CMK (cell line): ENCODE results near the gene ADCY1.

Source experiments
- DNase-seq: peaks from one replicate; pipeline ENCODE4 v3.0.0-alpha.2; 2010; ENCODE audit warnings: low read depth

Gene ADCY1

GRCh38 chr7:45578022-45578421 is 3.9 kb downstream of the ADCY1 start:
- no peak for DNase-seq

- no peak for DNase-seq
Measured at GRCh38 chr7:45578467-45578866, 4.3 kb downstream of the ADCY1 start.

DNA sequence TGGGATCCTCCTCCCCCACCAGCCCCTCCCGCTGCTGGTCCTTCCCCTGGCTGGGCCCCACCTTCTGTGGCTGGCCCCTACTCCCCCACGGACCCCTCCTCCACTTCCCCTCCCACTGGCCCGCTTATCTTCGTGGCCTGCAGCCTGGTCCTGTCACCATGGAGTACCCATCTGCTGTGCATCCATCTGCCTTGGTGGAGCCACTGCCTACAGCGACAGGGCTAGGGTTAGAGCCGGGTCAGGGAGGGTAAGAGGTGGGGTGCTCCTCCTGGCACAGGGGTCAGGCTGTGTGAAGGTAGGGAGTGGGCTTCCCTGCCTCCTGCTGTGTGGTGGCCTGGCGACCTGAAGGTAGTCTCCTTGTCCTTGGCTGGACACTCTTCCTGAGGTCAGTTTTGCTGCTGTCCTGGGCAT is 5.2 kb downstream of the ADCY1 start:
- no peak for DNase-seq

DNA sequence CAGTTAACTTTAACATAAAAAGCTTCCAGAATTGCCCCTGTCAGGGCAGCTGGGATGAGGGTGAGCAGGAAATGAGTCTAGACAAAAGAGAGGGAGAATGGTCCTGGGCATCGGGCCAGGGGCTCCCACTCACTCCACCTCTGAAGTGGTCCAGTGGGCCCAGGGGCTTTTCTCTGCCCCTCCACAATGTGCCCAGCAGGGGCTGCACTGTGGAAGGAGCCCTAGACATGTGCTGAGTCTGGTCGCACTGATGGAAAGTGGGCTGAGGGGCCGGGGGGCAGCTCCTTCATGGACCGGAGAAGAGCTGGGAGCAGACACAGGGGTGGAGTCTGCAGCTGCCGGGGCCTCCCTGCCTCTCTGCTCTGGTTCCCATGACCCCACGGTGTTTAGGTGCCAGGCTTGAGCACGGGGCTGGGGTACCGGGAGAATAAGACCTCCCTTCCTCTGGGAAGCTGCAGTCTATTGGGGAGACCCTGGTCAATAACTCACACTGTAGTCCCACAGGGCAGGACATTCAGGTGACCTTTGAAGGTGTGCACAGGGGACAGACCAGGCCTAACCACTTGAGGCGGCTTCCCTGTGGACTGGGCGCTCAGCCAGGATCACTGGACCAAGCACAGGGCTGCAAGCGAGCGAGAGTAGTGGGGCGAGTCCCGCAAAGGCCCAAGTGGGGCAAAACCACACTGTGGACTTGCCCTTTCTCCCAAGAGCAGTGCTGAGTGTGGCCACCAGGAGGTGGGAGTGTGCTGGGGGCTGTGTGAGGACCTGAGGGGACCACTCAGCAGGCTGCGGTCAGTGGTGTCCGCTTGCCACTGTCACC is 6.1 kb downstream of the ADCY1 start:
- no peak for DNase-seq

GRCh38 chr7:45581271-45581780 is 7.2 kb downstream of the ADCY1 start:
- no peak for DNase-seq

DNA sequence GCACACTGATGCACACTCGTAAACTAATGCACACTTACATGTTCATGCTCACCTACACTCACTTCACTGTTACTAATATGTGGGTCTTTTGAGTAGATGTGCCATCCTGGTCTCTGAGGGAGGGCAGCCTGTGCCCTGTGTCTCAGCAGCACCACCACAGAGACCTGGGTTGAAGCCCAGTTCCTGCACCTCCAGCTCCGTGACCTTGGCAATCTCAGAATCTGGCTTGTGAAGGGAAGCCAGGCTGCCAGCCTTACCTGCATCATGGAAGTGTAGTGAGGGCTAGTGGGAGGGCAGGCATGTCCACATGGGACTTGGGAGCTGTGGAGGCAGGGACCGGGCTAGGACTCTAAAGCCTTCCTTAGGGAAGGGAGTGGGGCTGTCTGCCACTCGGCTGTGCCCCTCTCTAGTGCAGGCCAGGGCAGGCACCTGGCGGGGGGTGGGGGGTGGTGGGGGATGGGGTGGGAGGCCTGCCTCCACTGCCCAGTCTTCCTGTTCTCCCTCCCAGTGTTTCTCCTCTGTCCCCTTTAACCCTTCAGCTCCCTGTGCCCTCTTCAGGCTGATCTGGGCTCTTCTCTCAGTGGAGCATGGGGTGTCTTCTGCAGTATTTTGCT is 8.1 kb downstream of the ADCY1 start:
- DNase-seq, result no peak

DNA sequence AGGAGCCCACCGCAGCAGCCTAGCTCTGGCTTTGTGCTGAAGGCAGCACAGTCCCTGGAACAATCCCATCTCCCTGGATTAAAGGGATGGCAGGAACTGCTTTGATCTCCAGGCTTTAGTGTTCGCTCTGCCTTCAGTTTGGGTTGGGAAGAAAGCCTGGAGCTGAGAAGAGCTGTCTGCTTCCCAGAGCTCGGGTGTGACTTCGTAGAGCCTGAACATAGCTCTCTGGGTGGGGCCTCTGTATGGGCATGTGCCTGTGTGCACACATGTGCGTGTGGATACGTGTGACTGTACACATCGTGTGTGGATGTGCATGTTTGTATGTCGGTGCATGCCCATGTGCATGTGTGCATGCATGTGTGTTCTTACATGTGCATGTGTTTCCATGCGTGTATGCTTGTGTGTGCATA is 8.7 kb downstream of the ADCY1 start:
- DNase-seq, result no peak

DNA sequence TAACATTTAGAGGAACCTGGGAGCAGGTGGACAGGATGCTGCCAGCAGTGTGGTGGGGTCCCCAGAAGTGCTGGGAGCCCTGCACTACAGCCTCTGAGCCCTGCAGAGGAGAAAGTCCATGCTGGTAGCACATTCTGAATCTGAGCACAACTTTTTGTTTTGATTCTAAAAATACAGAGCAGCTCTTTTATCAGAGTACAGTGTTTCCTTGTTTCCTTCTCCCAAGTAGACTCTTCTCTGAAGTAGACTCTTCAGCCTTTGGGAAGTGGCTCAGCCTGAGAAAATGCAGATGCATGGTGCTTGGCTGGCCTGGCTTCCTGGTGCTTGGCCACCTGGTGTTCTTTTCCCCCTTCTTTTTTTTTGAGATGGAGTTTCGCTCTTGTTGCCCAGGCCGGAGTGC is 9.1 kb downstream of the ADCY1 start:
- DNase-seq, result no peak

DNA sequence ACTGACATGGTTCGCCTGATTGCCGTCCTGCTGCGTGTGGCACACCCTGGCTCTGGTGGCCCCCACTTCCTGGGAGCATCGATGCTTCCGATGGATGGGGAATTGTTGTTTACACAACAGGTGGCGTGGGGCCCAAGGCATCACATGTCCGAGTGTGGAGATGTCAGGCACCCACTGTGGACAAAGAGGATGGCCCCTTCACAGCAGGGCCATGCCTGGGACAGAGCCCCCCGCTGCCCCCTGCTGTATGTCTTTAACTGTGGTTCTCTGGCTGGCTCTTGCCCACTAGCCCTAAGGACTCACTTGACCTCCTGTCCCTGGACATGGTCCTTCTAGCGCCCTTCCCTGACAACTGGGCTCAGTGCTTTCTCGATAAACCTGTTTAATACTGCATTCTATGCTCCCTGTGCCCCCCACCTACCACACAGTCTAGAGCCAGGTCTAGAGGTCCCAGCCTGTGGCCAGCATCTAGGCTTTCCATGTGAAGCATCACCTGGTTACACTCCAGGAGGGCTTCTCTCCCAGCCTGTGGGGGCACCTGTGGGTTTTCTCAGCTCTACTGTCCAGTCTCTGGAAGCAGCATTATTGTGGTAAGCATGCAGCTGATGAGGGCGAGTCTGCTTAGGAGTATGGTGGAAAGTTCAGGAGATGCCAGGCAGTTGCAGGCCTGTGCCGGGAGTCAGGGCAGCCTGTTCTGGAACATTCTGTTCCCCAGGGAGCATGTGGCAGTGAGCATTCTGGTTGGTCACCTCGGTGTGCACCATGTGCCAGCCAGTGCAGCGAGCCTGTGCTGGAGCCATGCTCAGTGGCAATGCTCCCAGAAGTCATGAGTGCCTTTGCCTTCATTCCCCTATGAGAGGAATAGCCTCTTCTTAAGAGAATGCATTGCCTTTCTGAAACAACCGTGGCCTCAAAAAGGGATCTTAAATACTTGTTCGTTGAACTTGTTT is 10.4 kb downstream of the ADCY1 start:
- no peak for DNase-seq

DNA sequence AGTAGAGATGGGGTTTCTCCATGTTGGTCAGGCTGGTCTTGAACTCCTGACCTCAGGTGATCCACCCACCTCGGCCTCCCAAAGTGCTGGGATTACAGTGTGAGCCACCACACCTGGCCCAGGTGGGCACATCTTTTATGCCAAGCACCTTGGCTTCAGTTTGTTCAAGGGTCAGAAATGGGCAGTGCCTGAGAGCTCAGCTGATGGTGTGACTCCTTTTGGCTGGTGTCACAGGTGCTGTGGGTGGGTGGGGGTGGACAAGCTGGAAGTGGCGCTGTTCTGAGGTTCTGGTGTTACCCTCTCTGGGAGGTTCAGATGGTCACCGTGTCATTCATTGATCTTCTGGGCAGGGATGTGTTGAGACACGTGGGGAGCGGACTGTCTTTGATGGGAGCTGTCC is 11.5 kb downstream of the ADCY1 start:
- DNase-seq, result no peak

GRCh38 chr7:45586542-45587520 is 12.7 kb downstream of the ADCY1 start:
- DNase-seq, result no peak

DNA sequence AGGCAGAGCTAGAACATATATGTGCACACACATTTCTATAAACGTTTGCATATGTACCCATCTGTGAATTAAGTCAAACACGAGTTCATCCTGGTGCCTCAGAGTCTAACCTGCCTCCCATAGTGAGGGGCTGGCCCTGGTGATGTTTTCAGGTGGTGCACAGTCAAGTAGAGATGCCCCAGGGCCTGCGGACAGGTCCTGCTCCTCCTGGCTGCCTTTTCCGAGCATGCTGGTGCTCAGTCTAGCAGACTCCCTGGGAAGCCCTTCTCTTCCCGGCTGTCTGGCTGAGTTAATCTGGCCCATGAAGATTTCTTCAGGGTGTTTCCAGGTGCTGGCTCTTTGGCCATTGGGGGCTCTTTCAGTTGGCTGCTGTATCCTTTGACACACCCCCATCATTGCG is 14.3 kb downstream of the ADCY1 start:
- DNase-seq, result no peak

GRCh38 chr7:45589061-45589460 is 14.9 kb downstream of the ADCY1 start:
- DNase-seq, result no peak

DNA sequence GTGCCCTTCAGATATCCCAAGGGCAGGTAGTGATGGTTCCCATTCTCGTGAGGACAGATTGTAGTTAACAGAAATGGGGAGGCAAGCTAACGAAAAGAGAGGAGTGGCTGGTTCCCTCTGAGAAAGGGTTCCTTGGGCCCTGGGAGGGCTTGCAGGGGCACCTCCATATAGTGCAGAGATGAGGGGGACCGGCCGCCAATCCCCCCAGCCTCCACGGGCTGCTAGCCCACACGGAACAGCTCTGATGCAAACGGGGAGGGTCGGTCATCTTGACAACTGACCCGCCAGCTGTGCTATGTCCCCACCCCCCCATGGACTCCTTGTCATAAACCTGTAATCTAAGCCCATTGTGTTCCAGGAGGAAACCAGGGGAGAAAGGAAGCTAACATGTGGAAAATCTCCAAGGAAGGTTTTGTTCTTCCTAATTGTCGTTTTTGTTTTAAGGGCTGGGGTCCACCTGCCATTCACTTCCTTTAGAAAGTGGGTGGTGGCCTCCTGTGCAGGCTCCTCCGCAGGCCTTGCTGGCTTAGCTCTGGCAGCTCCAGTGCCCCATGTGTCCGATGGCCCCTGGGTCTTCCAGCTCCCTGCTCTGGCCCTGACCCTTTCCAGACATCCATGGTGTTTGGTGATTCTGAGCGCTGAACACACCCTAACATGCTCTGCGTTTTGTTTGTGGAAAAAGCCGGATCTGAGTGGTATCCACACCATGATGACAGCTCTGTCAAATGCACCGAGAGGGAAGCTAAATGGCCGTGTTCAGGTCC is 15.9 kb downstream of the ADCY1 start:
- DNase-seq, result no peak

DNA sequence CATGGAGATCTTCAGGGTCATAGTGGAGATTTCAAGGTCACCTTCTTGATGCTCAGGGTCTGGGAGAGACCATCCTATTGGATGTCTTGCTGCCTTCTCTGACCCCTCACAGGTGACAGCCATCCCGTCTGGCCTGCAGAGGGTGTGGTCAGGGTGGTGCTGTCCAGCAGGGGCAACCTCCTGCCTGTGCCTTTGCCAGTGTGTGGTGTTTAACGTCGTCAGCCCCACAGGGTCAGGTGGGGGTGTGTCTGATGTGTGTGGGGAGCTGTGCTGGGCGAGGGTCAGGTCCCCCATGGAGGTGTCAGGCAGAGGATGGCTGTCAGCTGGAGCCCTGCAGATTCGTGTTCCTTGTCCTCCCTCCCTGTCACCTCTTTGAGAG is 16.5 kb downstream of the ADCY1 start:
- no peak for DNase-seq

DNA sequence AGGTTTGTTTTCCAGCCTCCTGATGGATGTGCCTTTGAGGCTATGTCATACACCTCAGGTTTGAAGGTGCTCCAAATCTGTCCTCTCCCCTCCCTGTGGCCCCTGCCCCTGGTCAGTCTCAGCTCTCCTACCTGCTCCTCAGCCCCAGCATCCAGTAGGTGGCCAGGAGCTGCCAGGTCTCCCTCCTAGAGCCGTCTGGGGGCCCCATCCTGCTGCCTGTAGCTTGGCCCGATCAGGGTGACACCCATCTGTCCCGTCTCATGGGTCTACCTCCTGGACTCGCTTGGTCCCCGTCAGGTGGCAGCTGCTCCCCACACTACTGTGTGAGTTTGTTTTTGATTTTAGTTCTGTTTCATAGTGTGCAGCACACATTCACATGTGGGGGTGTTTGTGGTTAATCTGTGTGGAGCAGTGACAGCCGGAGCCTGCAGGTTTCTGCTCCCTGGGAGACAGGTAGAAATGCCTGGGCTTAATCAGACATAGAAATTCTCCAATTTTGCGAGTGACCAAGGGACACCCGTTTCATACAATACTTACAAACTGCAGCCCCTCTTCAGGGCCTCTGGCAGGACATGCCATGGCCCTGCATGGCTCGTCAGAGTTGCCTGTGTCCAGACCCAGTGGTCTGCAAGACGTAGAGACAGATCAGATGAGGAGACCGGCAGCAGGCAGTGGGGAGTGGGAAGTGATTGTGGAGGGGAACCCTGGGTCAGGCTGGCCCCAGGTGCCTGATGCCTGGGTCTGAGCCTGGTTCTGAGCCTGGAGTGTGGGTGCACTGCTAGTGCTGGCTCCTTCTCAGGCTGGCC is 17.1 kb downstream of the ADCY1 start:
- DNase-seq, result no peak

DNA sequence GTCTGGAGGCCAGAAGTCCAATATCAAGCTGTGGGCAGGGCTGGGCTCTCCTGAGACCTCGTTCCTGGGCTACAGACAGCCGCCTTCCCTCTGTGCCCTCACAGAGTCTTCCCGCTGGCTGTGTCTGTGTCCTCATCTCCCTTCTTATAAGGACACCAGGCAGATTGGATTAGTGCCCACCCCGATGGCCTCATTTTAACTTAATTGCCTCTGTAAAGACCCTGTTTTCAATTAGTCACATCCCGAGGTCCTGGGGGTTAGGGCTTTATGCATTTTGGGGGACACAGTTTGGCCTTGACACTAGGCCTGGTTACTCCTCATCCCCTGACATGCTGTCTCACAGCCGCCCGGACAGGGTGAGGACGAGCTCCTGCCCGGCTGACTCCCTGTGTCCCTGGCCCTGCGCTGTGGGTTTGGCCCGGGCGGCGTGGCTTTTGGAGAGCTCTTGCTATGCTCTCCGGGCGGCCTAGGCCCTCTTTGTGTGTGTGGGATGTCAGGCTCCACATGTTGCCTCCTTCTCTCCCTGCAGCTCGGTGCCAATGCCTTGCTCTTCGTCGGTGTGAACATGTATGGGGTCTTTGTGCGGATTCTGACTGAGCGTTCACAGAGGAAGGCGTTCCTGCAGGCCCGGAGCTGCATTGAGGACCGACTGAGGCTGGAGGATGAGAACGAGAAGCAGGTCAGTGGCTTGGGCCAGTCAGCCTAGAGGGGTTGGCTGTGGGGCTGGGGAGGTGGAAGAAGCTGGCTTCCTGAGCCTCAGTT is 18.2 kb downstream of the ADCY1 start:
- no peak for DNase-seq

- DNase-seq, result no peak
Measured at GRCh38 chr7:45593121-45593541, 19.0 kb downstream of the ADCY1 start.

DNA sequence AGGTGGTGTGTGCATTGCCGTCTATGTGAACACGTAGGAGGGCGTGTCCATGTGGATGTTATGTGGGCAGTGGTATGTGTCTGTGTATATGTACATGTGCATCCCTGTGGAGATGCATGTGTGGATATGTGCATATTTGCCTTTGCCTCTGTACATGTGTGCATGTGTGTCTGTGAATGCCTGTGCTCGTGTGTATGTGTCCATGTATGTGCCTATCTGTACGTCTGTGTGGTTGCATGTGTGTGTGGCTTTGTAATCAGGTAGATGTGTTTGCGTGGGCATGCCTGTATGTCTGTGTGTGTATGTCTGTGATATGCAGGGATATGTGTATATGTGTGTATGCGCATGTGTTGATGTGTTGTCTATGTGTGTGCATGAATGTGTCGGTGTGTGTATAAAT is 19.7 kb downstream of the ADCY1 start:
- DNase-seq, result no peak
